Sciatic nerve (tissue), 2 donors: Measurements from ENCODE around the gene ESM1. TPM values are rescaled to one million over a fixed set of nuclear protein-coding genes. Genes with fewer than 3 reads are reported as not detected.
"Not testable (repeated sequence)": the region's sequence is repeated elsewhere in the genome, so short reads cannot be mapped to it uniquely, and the experiment has no call there.

Experiments used
- ATAC-seq: fragments of 200-7000 bp; cut with Tn5 transposase; one replicate; pipeline ENCODE4 v1.9.1; 2020; ENCODE audit warnings: mild to moderate bottlenecking, moderate library complexity
- DNase-seq: peaks from one replicate; pipeline ENCODE4 v3.0.0-alpha.2; 2020; ENCODE audit warnings: low spot score
- intact Hi-C: fragments of 100-400 bp; cut with DNase I; formaldehyde crosslinking; loops from one replicate; pipeline ENCODE4 v1.14.2; 2022
- total RNA-seq: library from RNA; stranded (reverse); fragmentation: NEBNext Ultra II Directional; extraction: Animal tissue kit (Norgen Biotek cat#: 25700); gene quantifications from one replicate; pipeline ENCODE4 v1.2.1, GENCODE V29; 2021
- donor health status: DM: no; HTN: no; CAD: no.
- donor health status: DM: no; HTN: no; CAD: no.

Gene ESM1
- total RNA-seq: 0.49 TPM

GRCh38 chr5:54985301-54986268, at the start of gene ESM1:
Gene ESM1 (minus strand): TSS chr5:54985593. CDS start chr5:54985517, 76 bp downstream.
- peak; percentile 34 for ATAC-seq
- intact Hi-C loops: no loop called here
- no peak for DNase-seq

GRCh38 chr5:55033568-55033967, 48.2 kb upstream of the ESM1 start:
- intact Hi-C loops: no loop called here
- ATAC-seq: no peak

GRCh38 chr5:55031492-55031891, 46.1 kb upstream of the ESM1 start:
- intact Hi-C loops: no loop called here
- DNase-seq (no peak), ATAC-seq (peak; percentile 35)

More at GRCh38 chr5:55033568-55033967, 48.2 kb upstream of the ESM1 start:
- DNase-seq: no peak

GRCh38 chr5:55030676-55031369, 45.4 kb upstream of the ESM1 start:
- ATAC-seq: peak; percentile 71
- intact Hi-C loops: no loop called here
- DNase-seq: no peak

GRCh38 chr5:55030220-55030619, 44.8 kb upstream of the ESM1 start:
- intact Hi-C loops: no loop called here
- no peak for DNase-seq
- ATAC-seq: no peak

DNA sequence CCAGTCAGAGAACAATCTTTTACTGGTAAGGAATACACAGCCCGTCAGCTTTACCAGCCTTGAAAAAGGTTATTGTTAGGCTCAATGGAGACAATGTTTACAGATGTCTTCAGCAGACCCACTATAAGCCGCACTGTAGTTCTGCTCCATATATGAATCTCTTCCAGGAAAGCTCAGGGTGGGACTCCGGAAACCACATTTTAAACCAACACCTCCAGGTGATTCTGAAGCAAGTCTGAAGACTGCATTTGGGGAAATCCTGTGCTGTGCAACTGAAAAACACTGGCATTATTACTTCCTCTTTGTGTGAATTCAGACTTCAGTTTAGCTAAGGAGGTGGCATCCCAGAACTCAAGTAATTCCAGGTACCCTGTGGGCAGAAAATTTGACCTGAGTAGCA, 42.2 kb upstream of the ESM1 start:
- intact Hi-C loops: no loop called here
- DNase-seq (no peak), ATAC-seq (no peak)

DNA sequence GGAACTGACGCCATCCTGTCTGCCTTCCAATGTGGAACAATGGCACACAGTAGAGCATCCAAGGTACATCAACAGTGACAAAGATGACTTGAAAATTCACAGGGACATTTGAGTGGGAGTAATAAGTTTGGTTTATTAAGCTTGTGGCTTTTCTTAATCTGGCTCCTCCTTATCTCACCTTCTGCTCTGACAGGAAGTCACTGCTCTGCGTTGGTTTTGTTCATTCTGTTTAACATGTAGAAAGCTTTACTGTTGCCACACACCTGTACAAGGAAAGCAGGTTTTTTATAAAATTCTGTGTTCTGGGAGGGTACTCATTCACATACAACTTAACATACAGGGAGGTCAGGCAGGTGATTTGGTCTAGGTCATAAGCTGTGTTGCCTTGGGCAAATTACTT, 37.1 kb upstream of the ESM1 start:
- ATAC-seq (no peak), DNase-seq (no peak)
- intact Hi-C loops: no loop called here

- ATAC-seq: peak; percentile 37
- intact Hi-C loops: loop anchor here (2.0 kb wide), 1 partner anchor 55 kb away; no protein-coding TSS in a partner anchor
These were observed 36.4 kb upstream of the ESM1 start for GRCh38 chr5:55021821-55022220.

DNA sequence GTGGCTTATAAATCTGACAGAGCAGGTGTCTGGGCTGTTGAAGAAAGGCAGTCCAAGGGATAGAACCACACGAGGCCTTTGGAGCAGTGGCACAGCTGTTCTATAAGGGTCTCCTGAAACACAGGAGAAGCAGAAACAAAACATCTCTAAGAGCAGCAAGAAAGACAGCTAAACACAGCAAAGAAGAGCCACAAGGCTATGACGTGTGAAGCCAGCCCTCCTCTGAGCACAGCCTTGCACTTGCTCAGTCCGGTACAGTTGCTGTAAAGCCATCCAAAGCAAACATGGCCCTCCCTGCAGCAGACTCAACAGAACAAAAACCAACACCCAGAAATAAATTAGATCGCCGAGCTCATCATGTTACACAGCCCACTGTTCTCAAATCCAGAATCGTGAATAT, 36.0 kb upstream of the ESM1 start:
- DNase-seq (no peak), ATAC-seq (peak; percentile 97)
- intact Hi-C loops: loop anchor here (2.0 kb wide), 1 partner anchor 55 kb away; no protein-coding TSS in a partner anchor

More at GRCh38 chr5:55021821-55022220, 36.4 kb upstream of the ESM1 start:
- DNase-seq: no peak

DNA sequence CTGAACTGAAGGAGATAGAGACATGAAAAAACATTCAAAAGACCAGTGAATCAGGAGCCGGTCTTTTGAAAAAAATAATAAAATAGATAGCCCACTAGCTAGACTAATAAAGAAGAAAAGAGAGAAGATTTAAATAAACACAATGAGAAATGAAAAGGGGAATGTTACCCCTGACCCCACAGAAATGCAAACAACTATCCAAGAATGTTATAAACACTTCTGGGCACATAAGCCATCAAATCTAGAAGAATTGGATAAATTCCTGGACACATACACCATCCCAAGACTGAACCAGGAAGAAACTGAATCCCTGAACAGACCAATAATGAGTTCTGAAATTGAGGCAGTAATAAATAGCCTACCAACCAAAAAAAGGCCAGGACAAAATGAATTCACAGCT, 24.8 kb upstream of the ESM1 start:
- DNase-seq, ATAC-seq, intact Hi-C loops: not testable (repeated sequence)

DNA sequence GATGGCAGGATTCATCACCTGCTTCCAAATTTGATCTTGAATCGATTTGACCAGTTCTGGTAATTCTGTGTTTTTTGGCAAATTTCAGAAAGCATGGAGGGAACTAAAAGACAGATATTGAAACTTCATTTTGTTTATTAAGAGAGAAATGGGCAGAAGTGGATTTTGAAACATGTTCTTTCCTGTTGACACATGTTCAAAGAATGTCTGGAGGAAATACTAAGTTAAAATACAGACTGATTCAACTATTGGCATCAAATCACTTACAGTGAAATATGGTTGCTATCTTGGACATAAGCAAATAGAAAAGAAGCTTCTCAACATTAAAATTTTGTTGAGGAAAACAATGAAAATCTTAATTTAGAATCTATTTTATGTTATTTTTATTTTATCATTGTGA, 19.3 kb upstream of the ESM1 start:
- no peak for ATAC-seq
- intact Hi-C loops: no loop called here

DNA sequence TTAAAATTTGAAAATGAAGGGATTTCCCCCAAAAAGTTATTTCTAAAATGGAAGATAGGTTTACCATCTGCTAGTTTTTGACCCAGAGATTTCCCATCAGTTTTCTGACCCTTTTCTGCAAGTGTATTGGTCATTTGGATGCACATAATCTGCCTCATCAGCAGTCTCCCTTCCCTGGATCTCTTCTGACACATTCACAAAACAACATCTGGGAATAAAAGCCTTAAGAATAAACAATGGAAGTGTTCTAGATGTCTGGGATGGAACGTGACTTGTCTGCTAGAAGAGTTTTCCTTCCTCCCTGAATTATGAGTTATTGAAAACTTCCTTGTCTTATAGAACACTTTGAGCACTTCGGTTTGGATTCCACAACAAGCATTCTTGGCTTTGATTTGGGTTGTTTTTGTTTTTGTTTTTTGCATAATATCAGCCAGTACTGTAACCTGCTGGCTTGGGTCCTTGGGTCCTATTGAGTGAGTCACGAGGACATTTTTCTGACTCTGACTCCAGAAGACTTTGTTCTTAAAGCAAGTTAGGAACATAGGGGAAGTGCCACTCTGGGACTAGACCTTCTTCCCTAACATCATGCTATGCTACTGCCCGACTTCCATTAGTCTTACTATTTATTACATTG, 18.2 kb upstream of the ESM1 start:
- ATAC-seq (no peak), DNase-seq (no peak)
- intact Hi-C loops: no loop called here

More for the DNA sequence above, 19.3 kb upstream of the ESM1 start:
- DNase-seq: no peak

DNA sequence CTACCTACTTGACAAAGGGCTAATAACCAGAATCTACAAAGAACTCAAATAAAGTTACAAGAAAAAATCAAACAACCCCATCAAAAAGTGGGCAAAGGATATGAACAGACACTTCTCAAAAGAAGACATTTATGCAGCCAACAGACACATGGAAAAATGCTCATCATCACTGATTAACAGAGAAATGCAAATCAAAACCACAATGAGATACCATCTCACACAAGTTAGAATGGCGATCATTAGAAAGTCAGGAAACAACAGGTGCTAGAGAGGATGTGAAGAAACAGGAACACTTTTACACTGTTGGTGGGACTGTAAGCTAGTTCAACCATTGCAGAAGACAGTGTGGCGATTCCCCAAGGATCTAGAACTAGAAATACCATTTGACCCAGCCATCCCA, 16.8 kb upstream of the ESM1 start:
- intact Hi-C loops, ATAC-seq, DNase-seq: not testable (repeated sequence)

- ATAC-seq (no peak), DNase-seq (no peak)
- intact Hi-C loops: no loop called here
These were observed 11.7 kb upstream of the ESM1 start for GRCh38 chr5:54997081-54997480.

DNA sequence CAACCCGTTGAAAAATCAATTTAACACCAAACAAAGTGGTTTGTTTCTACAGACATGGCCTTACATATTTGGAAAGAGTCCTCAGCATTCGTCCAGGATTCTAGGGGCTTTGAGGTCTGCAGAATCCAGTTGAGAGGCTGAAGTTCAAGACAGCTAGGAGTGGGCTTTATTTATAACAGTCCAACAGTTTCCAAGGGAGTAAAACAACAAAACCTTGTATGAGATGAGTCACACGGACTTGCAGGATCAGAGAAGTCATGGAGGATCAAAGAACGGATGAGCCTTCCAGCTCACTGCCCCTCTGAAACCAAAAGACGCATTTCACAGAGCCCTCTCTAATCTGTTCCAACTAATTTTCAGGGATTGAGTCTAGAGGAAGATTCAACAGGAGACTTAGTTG, 11.1 kb upstream of the ESM1 start:
- ATAC-seq: no peak
- no peak for DNase-seq
- intact Hi-C loops: no loop called here

GRCh38 chr5:54995168-54995567, 9.8 kb upstream of the ESM1 start:
- ATAC-seq: no peak
- intact Hi-C loops: no loop called here

DNA sequence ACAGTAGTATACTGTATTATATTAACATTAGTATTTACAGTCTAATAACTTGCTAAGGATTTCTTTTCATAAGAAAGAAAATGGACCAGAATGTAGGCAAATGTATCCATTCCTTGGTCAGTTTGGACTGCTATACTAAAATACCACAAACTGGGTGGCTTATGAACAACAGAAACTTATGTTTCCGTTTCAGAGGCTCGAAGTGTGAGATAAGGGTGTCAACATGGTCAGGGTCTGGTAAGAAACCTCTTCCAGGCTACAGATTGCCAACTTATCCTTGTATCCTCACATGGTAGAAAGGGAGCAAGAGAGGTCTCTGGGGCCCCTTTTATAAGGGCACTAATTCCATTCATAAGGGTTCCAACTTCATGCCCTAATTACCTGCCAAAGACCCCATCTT, 9.2 kb upstream of the ESM1 start:
- ATAC-seq: no peak
- no peak for DNase-seq
- intact Hi-C loops: no loop called here

More at GRCh38 chr5:54995168-54995567, 9.8 kb upstream of the ESM1 start:
- DNase-seq: no peak

- ATAC-seq: no peak
- intact Hi-C loops: no loop called here
- DNase-seq: no peak
These were observed 7.9 kb upstream of the ESM1 start for GRCh38 chr5:54993318-54993717.

GRCh38 chr5:54991416-54991815, 6.0 kb upstream of the ESM1 start:
- DNase-seq (no peak), ATAC-seq (no peak)
- intact Hi-C loops: no loop called here
